ENCODE data around the gene NPHP4.

NPHP4 gene

GRCh38 chr1:5954964-5955363 lies 37.3 kb downstream of the NPHP4 start:
- no peaks in the 10 kb centered on the region for H3K27me3 ChIP-seq (replicated peaks)
- no peak overlapping the region for H3K4me3 ChIP-seq (ENCODE audit: low read depth, low read length)
- H3K36me3 ChIP-seq (replicated peaks) = no peaks in the 10 kb centered on the region
- TF ChIP-seq CTCF (IDR thresholded peaks at IDR 0.05; ENCODE audit: low read depth, low read length, missing control alignments) = no peak
- in situ Hi-C loops (cut with HindIII; ENCODE audit: low pct_ligation_motif_present, low sequenced_read_pairs) = no loop called here
- H3K27ac ChIP-seq = no peak overlapping the region
- no peak for DNase-seq

GRCh38 chr1:5953386-5953785 lies 38.8 kb downstream of the NPHP4 start:
- Histone ChIP-seq H3K27me3 (replicated peaks) (no peaks in the 10 kb centered on the region), H3K36me3 (replicated peaks) (no peaks in the 10 kb centered on the region), H3K4me3 (ENCODE audit: low read depth, low read length) (no peak overlapping the region), H3K27ac (no peak overlapping the region)
- in situ Hi-C loops (cut with HindIII; ENCODE audit: low pct_ligation_motif_present, low sequenced_read_pairs) = no loop called here
- TF ChIP-seq CTCF (IDR thresholded peaks at IDR 0.05; ENCODE audit: low read depth, low read length, missing control alignments) = no peak
- DNase-seq = no peak

- H3K36me3 ChIP-seq (replicated peaks) = no peaks in the 10 kb centered on the region
- TF ChIP-seq CTCF (IDR thresholded peaks at IDR 0.05; ENCODE audit: low read depth, low read length, missing control alignments) = no peak
- in situ Hi-C loops (cut with HindIII; ENCODE audit: low pct_ligation_motif_present, low sequenced_read_pairs) = no loop called here
- no peak overlapping the region for H3K4me3 ChIP-seq (ENCODE audit: low read depth, low read length)
- no peak overlapping the region for H3K27ac ChIP-seq
- H3K27me3 ChIP-seq (replicated peaks) = no peaks in the 10 kb centered on the region
- no peak for DNase-seq
These were observed 40.3 kb downstream of the NPHP4 start for GRCh38 chr1:5951846-5952410.

GRCh38 chr1:5950994-5951785 lies 41.0 kb downstream of the NPHP4 start:
- Histone ChIP-seq H3K27me3 (replicated peaks) (no peaks in the 10 kb centered on the region), H3K27ac (no peak overlapping the region), H3K4me3 (ENCODE audit: low read depth, low read length) (no peak overlapping the region), H3K36me3 (replicated peaks) (no peaks in the 10 kb centered on the region)
- in situ Hi-C loops (cut with HindIII; ENCODE audit: low pct_ligation_motif_present, low sequenced_read_pairs) = no loop called here
- no peak for DNase-seq
- TF ChIP-seq CTCF (IDR thresholded peaks at IDR 0.05; ENCODE audit: low read depth, low read length, missing control alignments) = no peak

GRCh38 chr1:5950201-5950895 lies 41.9 kb downstream of the NPHP4 start:
- no peak for TF ChIP-seq CTCF (IDR thresholded peaks at IDR 0.05; ENCODE audit: low read depth, low read length, missing control alignments)
- no peak overlapping the region for H3K4me3 ChIP-seq (ENCODE audit: low read depth, low read length)
- H3K27me3 ChIP-seq (replicated peaks) = no peaks in the 10 kb centered on the region
- DNase-seq = no peak
- no peak overlapping the region for H3K27ac ChIP-seq
- in situ Hi-C loops (cut with HindIII; ENCODE audit: low pct_ligation_motif_present, low sequenced_read_pairs) = no loop called here
- no peaks in the 10 kb centered on the region for H3K36me3 ChIP-seq (replicated peaks)

All from brain microvascular endothelial cell (primary cell).